GM23248 (cell line): ENCODE results near the gene SCN2A.

ENCODE experiments used
- EZH2 ChIP-seq: fragments of 200-600 bp; sonication (generic); IDR thresholded peaks from 2 replicates; pipeline ENCODE4 v1.6.1; 2018; ENCODE audit warnings: antibody characterized with exemption, mild to moderate bottlenecking; ENCODE audit not compliant: insufficient read depth, poor library complexity, severe bottlenecking
- EZH2phosphoT487 ChIP-seq: fragments of 200-600 bp; sonication (generic); IDR thresholded peaks from 2 replicates; pipeline ENCODE4 v1.6.1; 2018; ENCODE audit warnings: antibody characterized with exemption, moderate library complexity, mild to moderate bottlenecking, low read depth; ENCODE audit not compliant: insufficient read depth

- TF ChIP-seq EZH2 (no peak), EZH2phosphoT487 (no peak)
Measured at GRCh38 chr2:165401285-165401852, 162.2 kb downstream of the SCN2A start.
